Activated CD4-positive, alpha-beta T cell treated with anti-CD3 and anti-CD28 coated beads, Interleukin-2, amount 10 ng/mL, durations not matched to agents 24 days and 14 days (primary cell): Measurements from ENCODE around the gene KBTBD6. TPM values are rescaled to one million over a fixed set of nuclear protein-coding genes. Genes with fewer than 3 reads are reported as not detected.
A peak's percentile ranks its signal among the peaks of the same experiment; 100 is the strongest.
"Not testable (repeated sequence)": the region's sequence is repeated elsewhere in the genome, so short reads cannot be mapped to it uniquely, and the experiment has no call there.

Source experiments
- DNase-seq: peaks from one replicate; pipeline ENCODE4 v3.0.0; 2022
- H3K27ac Mint-ChIP-seq: one replicate; pipeline ENCODE4 v1.8.0; 2022; ENCODE audit warnings: mild to moderate bottlenecking, mixed read lengths
- H3K27me3 Mint-ChIP-seq: one replicate; pipeline ENCODE4 v1.8.0; 2022; ENCODE audit warnings: mixed read lengths
- H3K36me3 Mint-ChIP-seq: one replicate; pipeline ENCODE4 v1.8.0; 2022; ENCODE audit warnings: low read depth, mild to moderate bottlenecking, mixed read lengths
- H3K4me1 Mint-ChIP-seq: one replicate; pipeline ENCODE4 v1.8.0; 2021; ENCODE audit warnings: mixed read lengths
- H3K4me3 Mint-ChIP-seq: one replicate; pipeline ENCODE4 v1.8.0; 2022; ENCODE audit warnings: mild to moderate bottlenecking, moderate library complexity, mixed read lengths
- H3K9me3 Mint-ChIP-seq: one replicate; pipeline ENCODE4 v1.8.0; 2021; ENCODE audit warnings: mixed read lengths
- intact Hi-C: fragments of 100-400 bp; cut with micrococcal nuclease; formaldehyde crosslinking; loops from one replicate; pipeline ENCODE4 v1.15.1; 2023
- total RNA-seq: library from RNA; stranded (reverse); gene quantifications from 2 replicates; pipeline ENCODE4 v1.2.3, GENCODE V29; 2022

KBTBD6 gene
- total RNA-seq, 1 donor from 2014 or later, result 6.3 TPM

GRCh38 chr13:41148419-41149283 is 16.0 kb upstream of the KBTBD6 start:
- Mint-ChIP-seq H3K4me3 (no peak overlapping the region), H3K27me3 (no peaks in the 10 kb centered on the region), H3K36me3 (peaks cover 36% of the 10 kb centered on the region), H3K4me1 (peaks cover 3% of the 10 kb centered on the region), H3K27ac (peak overlapping the region; percentile 30), H3K9me3 (peaks cover 58% of the 10 kb centered on the region)
- intact Hi-C loops, result no loop called here
- peak; percentile 58 for DNase-seq

GRCh38 chr13:41145136-41145908 is 12.7 kb upstream of the KBTBD6 start:
- Mint-ChIP-seq H3K36me3 (peaks cover 23% of the 10 kb centered on the region), H3K27me3 (no peaks in the 10 kb centered on the region), H3K9me3 (peaks cover 28% of the 10 kb centered on the region), H3K27ac (no peak overlapping the region), H3K4me1 (peaks cover 3% of the 10 kb centered on the region), H3K4me3 (no peak overlapping the region)
- DNase-seq, result peak; percentile 49
- intact Hi-C loops, result no loop called here

- Mint-ChIP-seq H3K27me3 (no peaks in the 10 kb centered on the region), H3K27ac (no peak overlapping the region), H3K9me3 (peaks cover 24% of the 10 kb centered on the region), H3K36me3 (peaks cover 18% of the 10 kb centered on the region), H3K4me3 (no peak overlapping the region), H3K4me1 (peaks cover 6% of the 10 kb centered on the region)
- intact Hi-C loops, result no loop called here
- DNase-seq, result peak; percentile 27
Observed at GRCh38 chr13:41144576-41144975, 12.0 kb upstream of the KBTBD6 start.

GRCh38 chr13:41139296-41139966 is 6.8 kb upstream of the KBTBD6 start:
- Mint-ChIP-seq H3K36me3 (no peaks in the 10 kb centered on the region), H3K27ac (no peak overlapping the region), H3K27me3 (no peaks in the 10 kb centered on the region), H3K9me3 (no peaks in the 10 kb centered on the region), H3K4me3 (no peak overlapping the region), H3K4me1 (peaks cover 10% of the 10 kb centered on the region)
- no peak for DNase-seq
- intact Hi-C loops, result no loop called here

- Mint-ChIP-seq H3K36me3 (no peaks in the 10 kb centered on the region), H3K4me3 (no peak overlapping the region)
Observed at GRCh38 chr13:41137951-41138350, 5.3 kb upstream of the KBTBD6 start.

GRCh38 chr13:41137241-41137640 is 4.6 kb upstream of the KBTBD6 start:
- Mint-ChIP-seq H3K9me3 (peaks cover 3% of the 10 kb centered on the region), H3K4me3 (no peak overlapping the region), H3K36me3 (peaks cover 6% of the 10 kb centered on the region), H3K27ac (no peak overlapping the region), H3K27me3 (no peaks in the 10 kb centered on the region), H3K4me1 (peaks cover 26% of the 10 kb centered on the region)
- no peak for DNase-seq
- intact Hi-C loops, result no loop called here

More at GRCh38 chr13:41137951-41138350, 5.3 kb upstream of the KBTBD6 start:
- DNase-seq, result no peak
- intact Hi-C loops, result no loop called here
- Mint-ChIP-seq H3K4me1 (peaks cover 19% of the 10 kb centered on the region), H3K27me3 (no peaks in the 10 kb centered on the region), H3K27ac (no peak overlapping the region), H3K9me3 (peaks cover 3% of the 10 kb centered on the region)

- H3K27me3 Mint-ChIP-seq, result no peaks in the 10 kb centered on the region
- H3K27ac Mint-ChIP-seq, result no peak overlapping the region
- H3K4me1 Mint-ChIP-seq, result peaks cover 30% of the 10 kb centered on the region
- H3K4me3 Mint-ChIP-seq, result no peak overlapping the region
- no peak for DNase-seq
- intact Hi-C loops, result no loop called here
- H3K36me3 Mint-ChIP-seq, result peaks cover 6% of the 10 kb centered on the region
- H3K9me3 Mint-ChIP-seq, result peaks cover 3% of the 10 kb centered on the region
Observed at GRCh38 chr13:41136396-41137031, 3.9 kb upstream of the KBTBD6 start.

- Mint-ChIP-seq H3K27me3 (no peaks in the 10 kb centered on the region), H3K9me3 (peaks cover 3% of the 10 kb centered on the region), H3K27ac (peak overlapping the region; percentile 61), H3K4me1 (peaks cover 40% of the 10 kb centered on the region), H3K36me3 (peaks cover 14% of the 10 kb centered on the region), H3K4me3 (peak overlapping the region; percentile 98)
- DNase-seq, result no peak
- intact Hi-C loops, result loop anchor here (2.0 to 5.0 kb wide), 3 partner anchors 179 to 223 kb away; no protein-coding TSS in a partner anchor
Observed at GRCh38 chr13:41133951-41134350, 1.3 kb upstream of the KBTBD6 start.

- intact Hi-C loops, result loop anchor here (1.0 to 5.0 kb wide), 6 partner anchors 62 to 225 kb away; partner anchors contain the start of genes KBTBD7, MTRF1 and WBP4
- not testable (repeated sequence) for DNase-seq, H3K27me3 Mint-ChIP-seq, H3K9me3 Mint-ChIP-seq
- Mint-ChIP-seq H3K4me3 (peak overlapping the region; percentile 98), H3K4me1 (peaks cover 43% of the 10 kb centered on the region), H3K36me3 (peaks cover 19% of the 10 kb centered on the region), H3K27ac (peak overlapping the region; percentile 96)
Observed at GRCh38 chr13:41131660-41132511, 716 bp downstream of the KBTBD6 start.

- intact Hi-C loops, result loop anchor here (5.0 kb wide), 1 partner anchor 209 kb away; no protein-coding TSS in a partner anchor
- peak overlapping the region; percentile 17 for H3K27ac Mint-ChIP-seq
- DNase-seq, result peak; percentile 60
- H3K36me3 Mint-ChIP-seq, result peaks cover 22% of the 10 kb centered on the region
- peak overlapping the region; percentile 98 for H3K4me3 Mint-ChIP-seq
- not testable (repeated sequence) for H3K27me3 Mint-ChIP-seq, H3K9me3 Mint-ChIP-seq
- H3K4me1 Mint-ChIP-seq, result peaks cover 43% of the 10 kb centered on the region
Observed at GRCh38 chr13:41131189-41131588, 1.4 kb downstream of the KBTBD6 start.

GRCh38 chr13:41130356-41130755 is 2.2 kb downstream of the KBTBD6 start:
- peak; percentile 63 for DNase-seq
- intact Hi-C loops, result loop anchor here (5.0 kb wide), 1 partner anchor 208 kb away; no protein-coding TSS in a partner anchor
- peak overlapping the region; percentile 98 for H3K4me3 Mint-ChIP-seq

GRCh38 chr13:41127701-41128100 is 4.9 kb downstream of the KBTBD6 start:
- Mint-ChIP-seq H3K4me3 (no peak overlapping the region), H3K27ac (no peak overlapping the region), H3K4me1 (peaks cover 31% of the 10 kb centered on the region), H3K27me3 (no peaks in the 10 kb centered on the region), H3K9me3 (no peaks in the 10 kb centered on the region), H3K36me3 (peaks cover 20% of the 10 kb centered on the region)
- DNase-seq, result no peak
- intact Hi-C loops, result no loop called here

More at GRCh38 chr13:41130356-41130755, 2.2 kb downstream of the KBTBD6 start:
- H3K27me3 Mint-ChIP-seq, result no peaks in the 10 kb centered on the region
- H3K9me3 Mint-ChIP-seq, result peaks cover 3% of the 10 kb centered on the region
- peaks cover 43% of the 10 kb centered on the region for H3K4me1 Mint-ChIP-seq
- peaks cover 22% of the 10 kb centered on the region for H3K36me3 Mint-ChIP-seq
- peak overlapping the region; percentile 17 for H3K27ac Mint-ChIP-seq
